ENCODE data around the gene FAM181A.

- TF ChIP-seq CTCF (IDR thresholded peaks at IDR 0.05) (no peak), EZH2 (IDR thresholded peaks at IDR 0.05; ENCODE audit: borderline replicate concordance, insufficient read depth, low read depth, low read length, poor library complexity, severe bottlenecking) (no peak)
Observed at GRCh38 chr14:93898731-93899130, 28.4 kb upstream of the FAM181A start.
